DMS153 treated with DMSO at 0.1 percent for 48 hours (cell line): ENCODE measurements around the gene RBM28.

Experiments
- DNase-seq: peaks from one replicate; lab custom pipeline; 2025; ENCODE audit not compliant: unreplicated experiment; lab: John Stamatoyannopoulos, UW

Gene RBM28

DNA sequence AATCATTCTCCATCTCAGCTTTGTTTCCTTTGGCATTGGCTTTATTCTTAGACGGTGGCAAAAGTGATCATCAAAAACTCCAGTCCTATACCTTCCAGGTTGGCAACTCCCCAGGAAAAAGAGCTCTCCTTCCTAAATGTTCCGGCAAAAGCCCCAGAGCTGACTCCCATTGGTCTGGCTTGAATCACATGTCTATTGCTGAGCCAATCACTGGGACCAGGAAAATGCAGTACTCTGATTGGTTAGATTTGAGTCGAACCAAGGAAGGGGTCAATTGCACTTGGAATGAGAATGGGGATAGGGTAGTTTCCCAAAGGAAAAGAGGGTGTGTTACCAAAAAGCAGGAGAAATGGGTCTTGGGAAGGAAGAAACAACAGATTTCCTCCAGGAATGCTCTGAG lies 80.3 kb downstream of the RBM28 start:
- DNase-seq: no peak

DNA sequence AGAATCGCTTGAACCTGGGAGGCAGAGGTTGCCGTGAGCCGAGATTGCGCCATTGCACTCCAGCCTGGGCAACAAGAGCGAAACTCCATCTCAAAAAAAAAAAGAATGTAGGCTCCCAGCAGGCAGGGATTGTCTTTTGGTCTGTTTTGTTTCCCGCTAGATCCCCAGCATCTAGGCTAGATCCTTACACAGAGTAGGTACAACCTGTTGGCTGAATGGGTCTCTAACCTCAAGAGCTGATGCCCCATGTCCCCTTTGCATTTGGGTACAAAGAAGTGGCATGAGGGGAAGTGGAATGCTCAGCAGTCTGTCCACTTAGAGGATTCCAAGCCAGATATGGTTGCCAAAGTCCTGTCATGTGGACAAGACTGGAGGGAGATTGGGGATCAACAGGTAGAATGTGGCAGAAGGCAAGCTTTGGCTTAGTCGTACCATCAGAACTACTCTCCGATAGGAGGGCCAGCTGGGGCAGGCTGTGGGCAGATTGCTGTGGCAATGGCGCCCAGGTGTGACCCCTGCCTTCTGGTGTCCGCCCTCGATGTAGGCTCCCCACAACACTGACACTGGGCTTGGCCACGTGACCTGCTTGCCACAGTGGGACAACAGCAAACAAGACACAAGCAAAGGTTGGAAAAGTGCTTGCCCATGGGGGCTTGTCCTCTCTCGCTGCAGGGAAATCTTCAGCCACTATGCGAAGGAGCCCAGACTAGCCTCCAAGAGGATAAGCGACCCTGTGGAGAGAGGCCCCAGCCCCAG lies 81.3 kb downstream of the RBM28 start:
- no peak for DNase-seq

DNA sequence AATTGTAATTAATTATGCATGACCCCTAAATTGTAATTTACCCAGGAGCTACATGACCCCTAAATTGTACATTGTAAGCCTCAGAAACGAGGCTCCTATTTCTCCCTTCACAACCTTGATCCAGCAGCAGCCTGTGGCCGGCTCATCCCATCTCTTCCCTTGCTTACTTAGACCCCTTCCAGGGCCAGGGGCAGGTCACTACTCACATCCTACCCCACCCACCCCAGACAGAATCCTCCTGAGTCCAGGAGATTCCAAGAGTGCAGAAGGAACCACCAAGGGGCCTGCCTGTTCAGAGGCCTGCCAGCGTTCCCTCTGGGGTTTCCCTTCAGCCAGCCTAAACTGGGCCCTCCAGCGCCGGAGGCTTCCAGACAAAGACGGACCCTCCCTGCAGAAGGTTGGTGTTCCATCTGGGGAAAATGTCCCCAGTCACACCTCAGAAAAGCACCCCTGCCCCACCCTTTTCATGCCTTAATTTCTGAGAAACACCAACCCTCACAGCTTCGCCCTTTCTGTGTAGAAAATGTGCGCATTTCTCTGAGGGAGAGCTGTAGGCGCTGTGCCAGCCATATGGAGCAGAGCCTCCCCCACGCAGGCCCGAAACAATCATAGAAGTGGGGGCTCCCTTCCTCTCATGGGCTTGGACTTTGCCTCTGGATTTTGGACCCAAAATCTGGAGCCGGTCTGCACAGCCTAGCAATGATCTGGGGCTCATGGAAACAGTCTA lies 83.5 kb downstream of the RBM28 start:
- DNase-seq: no peak

DNA sequence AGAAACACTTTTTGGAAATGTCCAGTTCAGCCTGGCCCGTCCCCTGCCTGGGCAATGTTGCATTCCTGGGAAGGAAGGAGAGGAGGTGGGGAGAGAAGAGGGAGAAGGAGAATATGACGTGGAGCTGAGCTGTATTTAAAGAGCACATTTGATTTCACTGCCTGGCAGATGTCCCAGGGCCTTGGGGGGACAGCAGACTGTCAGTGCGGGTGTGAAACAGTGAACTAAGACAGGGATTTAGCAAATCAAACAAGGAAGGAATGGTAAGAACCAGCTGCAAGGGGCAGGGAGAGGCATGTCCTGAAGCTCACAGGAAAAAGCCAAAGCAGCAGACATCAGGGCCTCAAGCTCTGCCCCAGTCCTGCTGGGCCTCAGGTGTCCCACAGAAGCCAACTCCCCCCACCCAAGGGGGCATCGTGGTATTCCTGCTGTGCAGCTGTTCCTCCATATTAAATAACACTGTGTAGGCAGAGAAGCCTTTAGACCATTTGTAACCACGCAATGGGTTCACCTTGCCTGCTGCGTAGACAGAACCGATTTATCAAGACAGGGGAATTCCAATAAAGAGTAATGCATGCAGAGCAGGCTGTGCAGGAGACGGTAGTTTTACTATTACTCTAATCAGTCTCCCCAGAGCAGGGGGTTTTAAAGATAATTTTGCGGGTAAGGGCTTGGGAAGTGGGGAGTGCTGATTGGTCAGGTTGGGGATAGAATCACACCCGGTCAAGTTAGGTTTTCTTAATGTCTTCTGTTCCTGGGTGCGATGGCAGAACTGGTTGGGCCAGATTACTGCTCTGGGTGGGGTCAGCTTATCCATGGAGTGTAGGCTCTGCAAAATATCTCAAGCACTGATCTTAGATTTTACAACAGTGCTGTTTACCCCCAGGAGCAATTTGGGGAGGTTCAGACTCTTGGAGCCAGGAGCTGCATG lies 84.3 kb downstream of the RBM28 start:
- DNase-seq: no peak

DNA sequence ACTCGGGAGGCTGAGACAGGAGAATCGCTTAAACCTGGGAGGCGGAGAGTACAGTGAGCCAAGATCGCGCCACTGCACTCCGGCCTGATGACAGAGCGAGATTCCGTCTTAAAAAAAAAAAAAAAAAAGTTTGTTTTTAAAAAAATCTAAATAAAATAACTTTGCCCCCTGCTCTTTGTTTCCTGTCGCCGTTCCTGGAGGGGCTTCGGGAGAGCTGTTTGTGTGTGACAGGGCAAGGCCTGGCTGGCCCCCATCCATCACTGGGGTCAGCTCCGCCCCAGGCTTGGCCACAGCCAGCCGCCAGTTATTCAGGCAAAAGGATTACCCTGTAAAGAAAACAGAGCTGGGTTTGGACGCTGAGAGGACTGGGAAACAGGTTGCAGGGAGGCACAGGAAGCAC lies 86.2 kb downstream of the RBM28 start:
- no peak for DNase-seq

DNA sequence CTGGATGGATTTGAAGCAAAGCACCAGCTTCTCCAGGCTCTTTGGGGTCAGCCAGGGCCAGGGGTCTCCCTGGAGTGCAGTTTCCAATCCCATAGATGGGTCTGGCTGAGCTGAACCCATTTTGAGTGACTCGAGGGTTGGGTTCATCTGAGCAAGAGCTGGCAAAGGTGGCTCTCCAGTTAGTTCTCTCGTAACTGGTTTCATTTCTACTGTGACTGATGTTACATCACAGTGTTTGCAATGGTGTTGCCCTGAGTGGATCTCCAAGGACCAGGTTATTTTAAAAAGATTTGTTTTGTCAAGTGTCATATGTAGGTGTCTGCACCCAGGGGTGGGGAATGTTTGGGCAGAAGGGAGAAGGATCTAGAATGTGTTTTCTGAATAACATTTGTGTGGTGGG lies 88.4 kb downstream of the RBM28 start:
- no peak for DNase-seq

DNA sequence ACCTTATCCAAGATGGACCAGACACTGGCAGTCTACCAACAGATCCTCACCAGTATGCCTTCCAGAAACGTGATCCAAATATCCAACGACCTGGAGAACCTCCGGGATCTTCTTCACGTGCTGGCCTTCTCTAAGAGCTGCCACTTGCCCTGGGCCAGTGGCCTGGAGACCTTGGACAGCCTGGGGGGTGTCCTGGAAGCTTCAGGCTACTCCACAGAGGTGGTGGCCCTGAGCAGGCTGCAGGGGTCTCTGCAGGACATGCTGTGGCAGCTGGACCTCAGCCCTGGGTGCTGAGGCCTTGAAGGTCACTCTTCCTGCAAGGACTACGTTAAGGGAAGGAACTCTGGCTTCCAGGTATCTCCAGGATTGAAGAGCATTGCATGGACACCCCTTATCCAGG lies 89.2 kb downstream of the RBM28 start:
- DNase-seq: no peak

DNA sequence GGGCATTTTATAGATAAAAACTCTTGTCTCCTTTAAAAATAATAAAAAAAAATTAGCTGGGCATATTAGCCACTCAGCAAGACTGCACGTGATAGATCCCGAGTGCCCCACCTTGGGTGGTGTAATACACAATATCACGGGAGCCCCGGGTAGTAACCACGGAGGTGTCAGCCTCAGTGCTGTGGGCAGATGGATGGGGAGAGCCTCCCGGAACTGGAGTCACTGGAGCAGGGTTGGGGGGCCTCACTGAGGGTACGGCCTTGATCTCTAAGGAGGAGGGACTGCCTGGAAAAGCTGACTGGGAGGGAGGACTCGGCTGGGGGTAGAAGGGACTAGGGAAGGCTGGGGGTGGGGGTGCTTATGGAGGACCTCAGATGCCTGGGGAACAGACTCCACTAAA lies 90.0 kb downstream of the RBM28 start:
- DNase-seq: no peak

DNA sequence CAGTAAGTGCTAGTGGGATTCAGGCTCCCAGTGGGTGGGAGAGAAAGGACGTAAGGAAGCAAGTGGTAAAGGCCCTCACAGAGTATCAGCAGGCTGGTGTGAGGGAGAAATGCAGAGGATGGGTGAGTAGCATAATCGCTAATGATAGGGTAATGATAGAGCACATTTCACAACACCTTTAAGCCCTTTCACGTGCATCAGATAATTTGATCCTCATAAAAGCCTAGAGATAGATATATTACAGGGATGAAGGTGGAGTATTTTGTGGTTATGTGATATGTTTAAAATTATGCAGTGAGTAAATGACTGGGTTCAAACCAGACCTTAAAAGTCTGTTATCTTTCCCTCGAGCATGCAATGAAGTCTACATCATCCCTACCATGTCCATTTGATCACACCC lies 92.4 kb downstream of the RBM28 start:
- DNase-seq: no peak
